K562 (cell line): ENCODE results near the gene OTULIN. TPM values are rescaled to one million over a fixed set of nuclear protein-coding genes. Genes with fewer than 3 reads are reported as not detected.

Experiments used
- ATAC-seq: fragments of 200-7000 bp; cut with Tn5 transposase; 3 replicates; pipeline ENCODE4 v1.9.1; 2020; ENCODE audit warnings: moderate library complexity
- BruUV-seq: library from RNA; stranded (reverse); fragments of 400-500 nt; replicated peaks from 2 replicates; lab custom pipeline; 2021; lab: Mats Ljungman, UMichigan
- CTCF ChIA-PET: fragments of 300-600 bp; formaldehyde crosslinking; extraction: SDS; loops from one replicate; lab custom pipeline; 2021; ENCODE audit warnings: low intra/inter-chr PET ratio; lab: Yijun Ruan, JAX
- POLR2A ChIA-PET: fragments of 300-600, 350-650 bp; sonication (Branson Sonifier 250); formaldehyde crosslinking; extraction: SDS; loops from one replicate; lab custom pipeline; 2021; ENCODE audit warnings: antibody characterized with exemption, inconsistent platforms; lab: Yijun Ruan, JAX
- DNase-seq, 4 experiments: peaks; one replicate each; pipeline versions ENCODE4 v3.0.0 to v3.0.0-alpha.2; 2011 to 2018; ENCODE audit warnings: low spot score in 3 of 4, mixed read lengths in 3 of 4; ENCODE audit errors: extremely low read depth in 1 of 4
- FAIRE-seq: peaks from 2 replicates; lab custom pipeline; 2011; peaks lifted over from hg19 to GRCh38; lab: Jason Lieb, UNC
- H2AFZ ChIP-seq: 2 replicates; pipeline ENCODE4 v1.6.0; 2011; ENCODE audit warnings: low read depth, low read length, control low read depth, inconsistent platforms
- H3K27ac ChIP-seq: fragments of 200-600 bp; 3 replicates; pipeline ENCODE4 v1.8.0; 2011; ENCODE audit warnings: low read depth, mild to moderate bottlenecking, control low read depth, inconsistent platforms, low read length, moderate library complexity, mixed read lengths; ENCODE audit errors: extremely low read depth
- H3K27me3 ChIP-seq, 2 experiments: fragments of 300-600 bp in 1 of 2; 2 replicates in 1 of 2; 3 replicates in 1 of 2; pipeline versions ENCODE4 v1.6.0 to v1.8.0; 2011; ENCODE audit warnings: inconsistent platforms in 2 of 2, low read length in 2 of 2, mild to moderate bottlenecking in 1 of 2, mixed read lengths in 1 of 2, moderate library complexity in 1 of 2; ENCODE audit not compliant: control insufficient read depth in 2 of 2, insufficient read depth in 2 of 2
- H3K36me3 ChIP-seq: fragments of 300-600 bp; 3 replicates; pipeline ENCODE4 v1.8.0; 2011; ENCODE audit warnings: mild to moderate bottlenecking, low read length, inconsistent platforms; ENCODE audit not compliant: control insufficient read depth, insufficient read depth
- H3K4me1 ChIP-seq, 2 experiments: fragments of 200-600 bp in 1 of 2; replicated peaks in 1 of 2; 2 replicates in 1 of 2; 3 replicates in 1 of 2; pipeline versions ENCODE4 v1.5.1 to v1.8.0; 2011; ENCODE audit warnings: inconsistent platforms in 2 of 2, low read length in 2 of 2, mild to moderate bottlenecking in 1 of 2, mixed read lengths in 1 of 2, moderate library complexity in 1 of 2; ENCODE audit not compliant: control insufficient read depth in 2 of 2, insufficient read depth in 2 of 2
- H3K4me2 ChIP-seq: 2 replicates; pipeline ENCODE4 v1.6.1; 2011; ENCODE audit warnings: low read length, control low read depth, inconsistent platforms, mixed read lengths; ENCODE audit not compliant: insufficient read depth
- H3K4me3 ChIP-seq: fragments of 200-600 bp; sonication (generic), shearing (Covaris generic); 2 replicates; pipeline ENCODE4 v1.5.1; 2016; ENCODE audit warnings: control low read depth, inconsistent platforms
- H3K79me2 ChIP-seq: fragments of 200-600 bp; 3 replicates; pipeline ENCODE4 v1.8.0; 2011; ENCODE audit warnings: low read length, inconsistent platforms; ENCODE audit not compliant: control insufficient read depth, insufficient read depth
- H3K9ac ChIP-seq, 2 experiments: 2 replicates each; pipeline versions ENCODE4 v1.6.0 to v1.6.1; 2011; ENCODE audit warnings: low read depth in 2 of 2, low read length in 2 of 2, control low read depth in 1 of 2, inconsistent platforms in 1 of 2, mild to moderate bottlenecking in 1 of 2, mixed read lengths in 1 of 2; ENCODE audit not compliant: insufficient read depth in 1 of 2
- H3K9me1 ChIP-seq: one replicate; pipeline ENCODE4 v1.6.0; 2011; ENCODE audit warnings: inconsistent platforms, mild to moderate bottlenecking, low read length, moderate library complexity; ENCODE audit not compliant: control insufficient read depth, insufficient read depth
- H3K9me3 ChIP-seq: replicated peaks from 2 replicates; pipeline ENCODE4 v1.5.1; 2011; ENCODE audit warnings: low read depth, low read length, inconsistent platforms; ENCODE audit not compliant: control insufficient read depth, insufficient read depth
- H4K20me1 ChIP-seq: replicated peaks from 2 replicates; pipeline ENCODE4 v1.6.1; 2011; ENCODE audit warnings: low read length, inconsistent platforms, mixed read lengths; ENCODE audit not compliant: control insufficient read depth, insufficient read depth
- BCOR ChIP-seq: fragments of 450-650 bp; IDR thresholded peaks from 2 replicates; pipeline ENCODE4 v1.6.1; 2016
- C11orf30 ChIP-seq: fragments of 450-650 bp; IDR thresholded peaks from 2 replicates; pipeline ENCODE4 v1.6.1; 2016; ENCODE audit warnings: low read depth, mild to moderate bottlenecking
- CEBPG ChIP-seq, 3 experiments: fragments of 200-800 bp in 1 of 3; sonication (Bioruptor generic) in 1 of 3; sonication (generic) in 1 of 3; formaldehyde crosslinking in 1 of 3; IDR thresholded peaks in 2 of 3; conservative IDR thresholded peaks in 1 of 3; 2 replicates each; pipeline versions ENCODE4 v1.6.1 to v1.8.0; 2016 to 2022; ENCODE audit warnings: missing compliant biosample characterization in 2 of 3, missing genetic modification characterization in 2 of 3, mild to moderate bottlenecking in 1 of 3, missing genetic modification reagents in 1 of 3
- DNMT1 ChIP-seq: fragments of 450-650 bp; IDR thresholded peaks from 2 replicates; pipeline ENCODE4 v1.6.1; 2016; ENCODE audit warnings: antibody characterized with exemption, mild to moderate bottlenecking
- KLF13 ChIP-seq: fragments of 450-650 bp; IDR thresholded peaks from 2 replicates; pipeline ENCODE4 v1.6.1; 2016; ENCODE audit warnings: missing genetic modification characterization, low read depth, mild to moderate bottlenecking, missing compliant biosample characterization, moderate library complexity, borderline replicate concordance
- KLF16 ChIP-seq: IDR thresholded peaks from 2 replicates; pipeline ENCODE4 v1.6.1; 2016; ENCODE audit warnings: antibody characterized with exemption
- NR4A1 ChIP-seq, 2 experiments: fragments of 250-450 bp in 1 of 2; fragments of 450-650 bp in 1 of 2; sonication (Bioruptor Pico) in 1 of 2; IDR thresholded peaks; 2 replicates each; pipeline versions ENCODE4 v1.4.0 to v1.6.1; 2016 to 2020; ENCODE audit warnings: mild to moderate bottlenecking in 2 of 2, missing compliant biosample characterization in 1 of 2, missing genetic modification characterization in 1 of 2, moderate library complexity in 1 of 2
- PHF8 ChIP-seq: fragments of 200-600 bp; sonication (generic); IDR thresholded peaks from 2 replicates; pipeline ENCODE4 v1.6.1; 2012; ENCODE audit warnings: mixed run types, mild to moderate bottlenecking, inconsistent platforms, low read length, moderate library complexity, borderline replicate concordance
- RBM25 ChIP-seq: fragments of 200-400 bp; formaldehyde crosslinking; IDR thresholded peaks from 2 replicates; pipeline ENCODE4 v1.6.1; 2018; ENCODE audit warnings: low read length, low read depth, moderate library complexity; ENCODE audit not compliant: severe bottlenecking
- SAP30 ChIP-seq: fragments of 200-600 bp; sonication (generic); IDR thresholded peaks from 2 replicates; pipeline ENCODE4 v1.6.1; 2012; ENCODE audit warnings: borderline replicate concordance, low read depth, mild to moderate bottlenecking, moderate library complexity, low read length, control low read depth, inconsistent platforms; ENCODE audit not compliant: insufficient read depth, poor library complexity, severe bottlenecking
- SMARCE1 ChIP-seq: fragments of 450-650 bp; IDR thresholded peaks from 2 replicates; pipeline ENCODE4 v1.7.1; 2016; ENCODE audit warnings: mild to moderate bottlenecking
- SRSF7 ChIP-seq: fragments of 200-400 bp; formaldehyde crosslinking; optimal IDR thresholded peaks from 2 replicates; pipeline ENCODE3; 2017; ENCODE audit warnings: mild to moderate bottlenecking, low read depth, low read length
- ZNF134 ChIP-seq: fragments of 250-450 bp; sonication (Bioruptor Pico); conservative IDR thresholded peaks from 2 replicates; pipeline ENCODE4 v1.4.0; 2020
- ZNF316 ChIP-seq: fragments of 450-650 bp; IDR thresholded peaks from 2 replicates; pipeline ENCODE4 v1.6.1; 2016
- ZNF354B ChIP-seq: fragments of 250-450 bp; sonication (Bioruptor Pico); IDR thresholded peaks from 2 replicates; pipeline ENCODE4 v1.4.0; 2020
- WGBS: fragments of 100-300 bp; shearing (Covaris generic); methylation state at CpG from one replicate; pipeline ENCODE4 v1.1.6; 2016; ENCODE audit warnings: low coverage, mixed read lengths; ENCODE audit not compliant: insufficient coverage; ENCODE audit errors: missing lambda C conversion rate; 5-methylcytosine and 5-hydroxymethylcytosine counted together
- in situ Hi-C: fragments of 300-500 bp; cut with MboI; formaldehyde crosslinking; loops from 4 replicates; pipeline ENCODE4 v1.15.0; 2018; ENCODE audit warnings: inconsistent platforms, mixed read lengths
- intact Hi-C: fragments of 100-400 bp; cut with micrococcal nuclease; formaldehyde crosslinking; loops from 2 replicates; pipeline ENCODE4 v1.14.2; 2022
- polyA plus RNA-seq, 8 experiments: library from polyadenylated mRNA; depleted of rRNA in 4 of 8; stranded (reverse) in 5 of 8; unstranded in 3 of 8; fragments of >200 nt; fragmentation: Nextera tagmentation in 2 of 8; fragmentation: Illumina TruSeq in 1 of 8; extraction: Ambion mirVana in 2 of 8; extraction: Trizol in 1 of 8; gene quantifications; 2 replicates each; pipeline versions ENCODE4 v1.2.1 to v1.2.3, GENCODE V29; 2011 to 2014; ENCODE audit warnings: inconsistent platforms in 1 of 8, missing spikeins in 1 of 8
- total RNA-seq, 7 experiments: library from RNA; depleted of rRNA in 6 of 7; stranded (reverse); fragments of >200 nt in 6 of 7; fragmentation: Illumina TruSeq in 2 of 7; extraction: Trizol in 2 of 7; gene quantifications; 2 replicates each; pipeline versions ENCODE4 v1.2.1 to v1.2.3, GENCODE V29; 2011 to 2021; ENCODE audit warnings: low replicate concordance in 1 of 7
- TF ChIP-seq, protein P1 (sequence below): conservative IDR thresholded peaks from 2 replicates; pipeline ENCODE4 v1.6.1; 2011; ENCODE audit warnings: low read depth, mild to moderate bottlenecking, low read length; ENCODE audit not compliant: control insufficient read depth

OTULIN gene
- total and polyA plus RNA-seq, 9 of the 15 experiments (the other 6 are each of a cell fraction or from before 2014, with no cell fraction given) = 3.3 to 33.6 (median 20.1) TPM

DNA sequence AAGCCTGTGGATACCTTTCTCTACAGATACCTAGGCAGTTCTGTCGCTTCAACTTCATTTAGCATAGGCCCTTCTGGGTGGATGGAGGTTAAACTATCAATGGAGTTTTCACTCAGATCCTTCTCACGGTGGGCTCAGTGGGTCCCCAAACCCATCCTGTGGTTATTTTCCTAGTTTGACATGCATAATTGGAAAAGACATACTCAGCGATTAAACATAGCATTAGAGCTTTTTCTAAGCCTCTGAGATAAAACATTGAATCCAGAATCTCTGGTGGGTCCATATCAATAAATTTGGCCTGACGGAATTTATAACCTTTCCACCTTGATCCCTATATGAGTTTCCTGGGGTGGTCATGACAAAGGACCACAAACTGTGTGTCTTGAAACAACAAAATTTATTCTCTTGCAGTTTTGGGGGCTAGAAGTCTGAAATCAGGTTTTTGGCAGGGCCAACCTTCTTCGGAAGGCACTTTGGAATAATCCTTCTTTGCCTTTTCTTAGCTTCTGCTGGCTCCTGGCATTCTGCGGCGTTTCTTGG is 1.7 kb upstream of the OTULIN start:
- Histone ChIP-seq H3K27ac (no peak overlapping the region), H3K27me3 (no peaks in the 10 kb centered on the region), H3K9ac (no peak overlapping the region), H3K4me2 (no peak overlapping the region), H3K9me3 (no peaks in the 10 kb centered on the region), H3K4me3 (no peak overlapping the region), H4K20me1 (peaks cover 7% of the 10 kb centered on the region; the same call in 1 of the 2 replicates), H2AFZ (no peak overlapping the region), H3K4me1 (peaks cover 14 to 22% of the 10 kb centered on the region in 2 experiments; a peak in 4 of 5 replicates), H3K79me2 (peaks cover 43% of the 10 kb centered on the region)
- CTCF ChIA-PET = no interaction called here
- BruUV-seq = no TSS peak
- 88% methylated on average over 7 of the region's 7 CpGs for WGBS
- no peak for FAIRE-seq
- in situ Hi-C loops (loop anchor here (10.0 kb wide), 1 partner anchor 658 kb away; no protein-coding TSS in a partner anchor), intact Hi-C loops (no loop called here)
- TF ChIP-seq SRSF7 = no peak
- TF ChIP-seq CEBPG (CRISPR knock-in tag; IDR thresholded peaks at IDR 0.05) = no peak
- no peak for TF ChIP-seq CEBPG (tag; conservative IDR thresholded peaks at IDR 0.05 in 1 of 2, IDR thresholded peaks at IDR 0.05 in 1 of 2)
- TF ChIP-seq ZNF134 = no peak
- TF ChIP-seq, protein P1, sequence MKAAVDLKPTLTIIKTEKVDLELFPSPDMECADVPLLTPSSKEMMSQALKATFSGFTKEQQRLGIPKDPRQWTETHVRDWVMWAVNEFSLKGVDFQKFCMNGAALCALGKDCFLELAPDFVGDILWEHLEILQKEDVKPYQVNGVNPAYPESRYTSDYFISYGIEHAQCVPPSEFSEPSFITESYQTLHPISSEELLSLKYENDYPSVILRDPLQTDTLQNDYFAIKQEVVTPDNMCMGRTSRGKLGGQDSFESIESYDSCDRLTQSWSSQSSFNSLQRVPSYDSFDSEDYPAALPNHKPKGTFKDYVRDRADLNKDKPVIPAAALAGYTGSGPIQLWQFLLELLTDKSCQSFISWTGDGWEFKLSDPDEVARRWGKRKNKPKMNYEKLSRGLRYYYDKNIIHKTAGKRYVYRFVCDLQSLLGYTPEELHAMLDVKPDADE = no peak
- no peak for TF ChIP-seq SAP30
- no peak for TF ChIP-seq NR4A1 (CRISPR knock-in tag; IDR thresholded peaks at IDR 0.05)
- TF ChIP-seq NR4A1 (tag; IDR thresholded peaks at IDR 0.05) = no peak
- no peak for TF ChIP-seq SMARCE1
- TF ChIP-seq PHF8 = no peak
- peak; percentile 59 for TF ChIP-seq ZNF316
- TF ChIP-seq DNMT1 = no peak
- TF ChIP-seq KLF13 = no peak
- no peak for TF ChIP-seq ZNF354B
- TF ChIP-seq C11orf30 = peak; percentile 32; the same call in 1 of the 2 replicates
- TF ChIP-seq KLF16 = no peak
- TF ChIP-seq BCOR = no peak
- no peak for TF ChIP-seq RBM25
- TF ChIP-seq, all 486 proteins: peak for 2
- DNase-seq (no peak), ATAC-seq (no peak)
- peaks cover 12% of the 10 kb centered on the region; the same call in 1 of the 3 replicates for H3K36me3 ChIP-seq
- POLR2A ChIA-PET = no interaction called here
- H3K9me1 ChIP-seq = no peaks in the 10 kb centered on the region
